Measurements from ENCODE around the gene FCN2.

GRCh38 chr9:134918646-134919045 lies 38.0 kb downstream of the FCN2 start:
- TF ChIP-seq POLR2A (IDR thresholded peaks at IDR 0.05; ENCODE audit: low read depth) (no peak), CTCF (IDR thresholded peaks at IDR 0.05) (no peak), POLR2AphosphoS5 (IDR thresholded peaks at IDR 0.05) (no peak)

Measured in esophagus muscularis mucosa (tissue), 3 donors.